ENCODE results near the gene WDR90.

Gene WDR90

DNA sequence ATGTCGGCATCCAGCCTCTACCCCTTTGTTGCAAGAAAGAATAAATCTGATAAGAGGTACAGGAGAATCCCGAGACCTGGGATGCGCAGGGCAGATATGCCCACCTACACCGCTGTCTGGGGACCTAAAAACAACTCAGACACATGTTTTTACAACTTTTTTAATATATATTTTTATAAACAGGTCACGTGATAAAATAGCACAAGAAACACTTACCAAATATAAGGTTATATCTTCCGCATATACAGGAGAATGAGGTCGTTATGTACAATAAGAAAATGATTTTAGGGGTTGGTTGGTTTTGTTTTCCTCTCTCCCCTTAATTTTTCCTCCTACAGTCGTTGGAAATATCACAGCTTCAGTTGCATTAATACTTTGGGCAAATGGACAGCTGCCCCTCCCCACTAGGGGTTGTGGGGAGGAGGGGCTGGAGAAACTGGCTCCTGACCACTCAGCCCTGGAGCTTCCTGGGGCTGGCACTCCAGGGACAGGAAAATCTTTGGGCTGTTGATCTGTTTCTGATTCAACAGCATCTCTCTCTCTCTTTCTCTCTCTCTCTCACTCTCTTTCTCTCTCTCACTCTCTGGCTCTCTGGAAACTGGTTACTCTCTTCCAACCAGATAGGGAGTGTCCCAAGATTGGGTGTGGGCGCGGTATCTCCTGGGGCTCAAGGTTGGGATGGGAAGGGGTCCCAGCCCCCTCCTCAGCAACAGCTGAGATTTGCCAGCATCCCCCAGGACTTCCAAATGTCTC lies 43.4 kb downstream of the WDR90 start:
- H3K27me3 Mint-ChIP-seq, result no peaks in the 10 kb centered on the region
- H3K4me3 Mint-ChIP-seq, result peak overlapping the region; percentile 1
- H3K9me3 Mint-ChIP-seq (ENCODE audit: low read depth), result no peaks in the 10 kb centered on the region
- H3K27ac Mint-ChIP-seq, result no peak overlapping the region
- no peaks in the 10 kb centered on the region for H3K36me3 Mint-ChIP-seq
- peaks cover 21% of the 10 kb centered on the region for H3K4me1 Mint-ChIP-seq (ENCODE audit: low read depth)

DNA sequence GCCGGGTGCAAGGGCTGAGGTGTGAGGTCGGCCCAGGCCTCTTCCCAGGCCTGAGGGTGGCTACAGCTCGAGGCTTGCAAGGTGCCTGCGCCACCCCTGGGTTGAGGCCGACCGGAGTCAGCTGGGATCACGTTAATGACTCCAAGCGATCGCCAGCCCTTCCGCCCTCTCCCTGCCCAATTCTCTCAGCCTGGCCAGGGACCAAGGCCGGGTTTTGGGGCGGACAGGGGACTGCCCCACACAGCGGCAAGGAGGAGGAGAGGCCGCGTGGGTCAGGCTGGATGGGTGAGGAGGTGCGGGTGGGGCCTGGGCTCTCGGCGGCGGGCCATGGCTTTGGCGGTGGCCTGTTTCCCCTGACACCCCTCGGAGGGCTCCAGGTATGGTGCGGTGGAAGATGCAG lies 44.2 kb downstream of the WDR90 start:
- Mint-ChIP-seq H3K4me3 (peak overlapping the region; percentile 44), H3K9me3 (ENCODE audit: low read depth) (no peaks in the 10 kb centered on the region), H3K36me3 (no peaks in the 10 kb centered on the region), H3K27me3 (no peaks in the 10 kb centered on the region), H3K27ac (no peak overlapping the region), H3K4me1 (ENCODE audit: low read depth) (peaks cover 18% of the 10 kb centered on the region)

DNA sequence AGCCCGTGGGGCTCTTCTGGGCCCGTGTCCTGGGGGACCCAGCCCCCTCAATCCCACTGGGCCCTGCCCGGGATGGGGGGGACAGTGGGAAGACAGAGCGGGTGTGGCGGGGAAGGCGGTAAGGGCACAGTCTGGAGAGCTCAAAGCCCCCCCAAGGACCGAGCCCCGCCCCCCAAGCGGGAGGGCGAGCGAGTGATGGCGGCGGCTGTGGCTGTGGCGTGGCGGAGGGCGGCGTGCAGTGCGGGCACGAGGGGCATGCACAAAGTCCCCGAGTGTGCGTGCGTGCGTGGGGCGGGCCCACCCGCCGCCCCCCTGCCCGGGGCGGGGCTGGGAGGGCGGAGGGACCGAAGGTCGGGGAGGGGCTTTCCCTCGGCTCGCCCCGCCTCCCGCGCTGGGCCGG lies 44.6 kb downstream of the WDR90 start:
- Mint-ChIP-seq H3K27ac (no peak overlapping the region), H3K9me3 (ENCODE audit: low read depth) (no peaks in the 10 kb centered on the region), H3K36me3 (no peaks in the 10 kb centered on the region), H3K4me3 (peak overlapping the region; percentile 44), H3K27me3 (no peaks in the 10 kb centered on the region), H3K4me1 (ENCODE audit: low read depth) (peaks cover 18% of the 10 kb centered on the region)

DNA sequence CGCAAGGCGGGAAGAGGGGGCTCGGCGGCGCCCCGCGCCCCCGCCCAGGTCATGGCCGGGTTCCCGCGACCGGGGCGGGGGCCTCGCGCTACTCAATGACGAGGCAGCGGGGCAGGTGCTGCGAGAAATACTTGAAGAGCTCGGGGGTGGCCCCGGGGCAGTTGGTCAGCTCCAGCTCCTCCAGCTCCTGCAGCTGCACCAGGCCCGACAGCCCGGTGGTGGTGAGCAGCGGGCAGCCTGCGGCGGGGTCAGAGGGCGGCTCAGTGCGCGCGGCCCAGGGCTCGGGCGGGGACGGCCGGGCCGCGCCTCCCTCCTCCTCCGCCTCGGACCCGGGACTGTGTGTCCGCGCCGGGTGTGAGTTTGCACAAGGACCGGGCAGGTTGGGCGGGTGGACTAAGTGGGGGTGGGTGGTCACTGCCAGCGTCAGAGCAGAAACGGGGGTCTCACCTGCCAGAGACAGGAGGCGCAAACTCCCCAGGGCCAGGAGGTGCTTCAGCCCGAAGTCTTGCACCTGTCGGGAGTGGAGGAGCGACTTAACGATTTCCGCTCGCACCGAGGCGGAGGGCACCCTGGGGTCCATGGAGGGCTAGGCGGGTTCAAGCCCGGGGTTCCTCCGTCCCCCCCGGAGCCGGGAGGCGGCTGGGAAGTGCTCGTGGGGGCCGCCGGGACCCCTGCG lies 45.2 kb downstream of the WDR90 start:
- H3K4me3 Mint-ChIP-seq, result peak overlapping the region; percentile 70
- H3K27ac Mint-ChIP-seq, result no peak overlapping the region
- H3K9me3 Mint-ChIP-seq (ENCODE audit: low read depth), result no peaks in the 10 kb centered on the region
- H3K4me1 Mint-ChIP-seq (ENCODE audit: low read depth), result peaks cover 17% of the 10 kb centered on the region
- H3K27me3 Mint-ChIP-seq, result no peaks in the 10 kb centered on the region
- no peaks in the 10 kb centered on the region for H3K36me3 Mint-ChIP-seq

DNA sequence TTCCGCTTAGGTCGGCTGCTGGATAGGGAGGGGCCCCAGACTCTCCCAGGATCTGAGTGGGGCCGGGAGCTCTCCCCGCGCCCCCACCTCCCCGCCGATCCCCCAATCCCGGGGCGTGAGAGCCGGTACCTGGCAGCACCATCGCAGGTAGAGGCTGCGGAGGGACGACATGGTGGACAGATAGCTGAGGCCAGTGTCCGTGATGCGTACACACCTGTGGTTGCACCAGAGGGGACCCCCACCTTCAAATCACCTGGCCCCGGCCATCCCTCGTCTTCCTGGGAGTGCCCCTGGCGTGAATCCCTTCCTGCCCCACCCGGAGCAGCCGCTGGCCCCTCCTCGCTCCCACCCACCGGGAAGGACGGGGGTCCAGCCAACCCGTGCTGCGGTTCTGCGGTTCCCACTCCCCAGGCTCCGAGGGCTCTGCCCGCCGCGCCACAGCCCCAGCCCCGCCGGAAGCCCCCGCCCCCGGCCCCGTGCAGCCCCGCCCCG lies 45.7 kb downstream of the WDR90 start:
- Mint-ChIP-seq H3K4me3 (no peak overlapping the region), H3K27ac (no peak overlapping the region)

DNA sequence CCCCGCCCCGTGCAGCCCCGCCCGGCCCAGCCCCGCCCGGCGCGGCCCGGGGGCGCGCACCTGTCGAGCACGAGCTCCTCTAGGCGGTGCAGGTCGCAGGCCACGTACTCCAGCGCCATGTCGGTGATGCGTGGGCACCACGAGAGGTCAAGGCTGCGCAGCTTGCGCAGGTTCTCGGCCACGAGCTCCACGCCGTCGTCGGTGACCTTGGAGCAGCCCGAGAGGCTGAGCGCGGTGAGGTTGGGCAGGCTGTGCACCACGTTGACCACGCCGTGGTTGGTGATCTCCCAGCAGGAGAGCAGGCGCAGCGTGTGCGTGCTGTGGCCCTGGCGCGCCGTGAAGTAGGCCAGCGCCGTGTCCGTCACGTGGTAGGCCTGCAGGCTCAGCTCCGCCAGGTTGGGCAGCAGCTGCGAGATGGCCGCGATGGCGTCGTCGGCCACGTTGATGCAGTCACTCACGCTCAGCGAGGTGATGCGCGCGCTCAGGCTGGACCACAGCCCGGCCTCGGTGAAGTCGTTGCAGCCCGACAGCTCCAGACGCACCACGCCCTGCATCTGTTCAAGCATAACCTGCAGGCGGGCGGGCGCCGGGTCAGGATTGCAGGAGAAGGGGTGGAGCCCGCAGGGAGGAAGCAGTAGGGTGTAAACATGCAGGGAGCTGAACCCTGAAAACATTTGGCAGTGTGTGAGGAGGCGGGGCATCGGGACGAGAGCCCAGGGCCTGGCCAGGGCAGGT lies 46.4 kb downstream of the WDR90 start:
- Mint-ChIP-seq H3K27ac (no peak overlapping the region), H3K4me1 (ENCODE audit: low read depth) (peaks cover 16% of the 10 kb centered on the region), H3K36me3 (no peaks in the 10 kb centered on the region), H3K4me3 (peak overlapping the region; percentile 82), H3K9me3 (ENCODE audit: low read depth) (no peaks in the 10 kb centered on the region), H3K27me3 (no peaks in the 10 kb centered on the region)

More for the DNA sequence above, 45.7 kb downstream of the WDR90 start:
- no peaks in the 10 kb centered on the region for H3K36me3 Mint-ChIP-seq
- H3K27me3 Mint-ChIP-seq, result no peaks in the 10 kb centered on the region
- no peaks in the 10 kb centered on the region for H3K9me3 Mint-ChIP-seq (ENCODE audit: low read depth)
- peaks cover 14% of the 10 kb centered on the region for H3K4me1 Mint-ChIP-seq (ENCODE audit: low read depth)

DNA sequence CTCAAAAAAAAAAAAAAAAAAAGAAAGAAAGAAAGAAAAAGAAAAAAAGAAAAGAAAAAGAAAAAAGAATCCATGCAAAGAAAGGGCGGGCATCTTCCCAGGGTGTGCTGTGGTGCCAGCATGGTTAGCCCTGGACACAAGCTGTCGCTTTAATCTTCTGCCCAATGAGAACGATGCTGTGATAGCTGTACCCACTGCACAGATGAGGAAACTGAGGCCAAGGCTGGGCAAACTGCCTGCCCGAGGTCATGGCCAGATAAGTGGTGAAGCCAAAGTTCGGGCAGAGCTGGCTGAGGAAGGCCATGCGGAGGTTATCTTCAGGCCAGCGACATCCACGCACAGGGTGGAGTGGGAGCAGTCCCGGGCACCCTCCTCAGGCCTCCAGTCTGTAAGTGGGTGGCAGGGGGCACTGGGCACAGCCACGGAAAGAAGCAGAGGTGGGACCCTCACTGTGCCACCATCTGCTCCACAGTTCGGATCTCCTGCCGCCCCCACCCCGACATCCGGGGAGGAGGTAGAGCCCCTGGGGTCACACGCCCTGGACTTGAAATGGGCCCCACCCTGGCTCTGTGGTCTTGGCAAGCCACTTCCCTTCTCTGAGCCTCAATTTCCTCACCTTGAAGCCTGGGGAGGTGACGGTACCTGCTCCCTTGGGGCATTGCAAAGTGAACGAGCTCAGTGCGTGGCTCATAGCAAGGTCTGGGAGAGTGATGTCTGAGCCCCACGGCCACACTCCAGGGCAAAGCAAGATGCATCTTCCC lies 49.9 kb downstream of the WDR90 start:
- H3K27ac Mint-ChIP-seq, result no peak overlapping the region
- H3K4me1 Mint-ChIP-seq (ENCODE audit: low read depth), result peaks cover 16% of the 10 kb centered on the region
- H3K27me3 Mint-ChIP-seq, result peaks cover 2% of the 10 kb centered on the region
- H3K36me3 Mint-ChIP-seq, result no peaks in the 10 kb centered on the region
- no peaks in the 10 kb centered on the region for H3K9me3 Mint-ChIP-seq (ENCODE audit: low read depth)
- H3K4me3 Mint-ChIP-seq, result no peak overlapping the region

DNA sequence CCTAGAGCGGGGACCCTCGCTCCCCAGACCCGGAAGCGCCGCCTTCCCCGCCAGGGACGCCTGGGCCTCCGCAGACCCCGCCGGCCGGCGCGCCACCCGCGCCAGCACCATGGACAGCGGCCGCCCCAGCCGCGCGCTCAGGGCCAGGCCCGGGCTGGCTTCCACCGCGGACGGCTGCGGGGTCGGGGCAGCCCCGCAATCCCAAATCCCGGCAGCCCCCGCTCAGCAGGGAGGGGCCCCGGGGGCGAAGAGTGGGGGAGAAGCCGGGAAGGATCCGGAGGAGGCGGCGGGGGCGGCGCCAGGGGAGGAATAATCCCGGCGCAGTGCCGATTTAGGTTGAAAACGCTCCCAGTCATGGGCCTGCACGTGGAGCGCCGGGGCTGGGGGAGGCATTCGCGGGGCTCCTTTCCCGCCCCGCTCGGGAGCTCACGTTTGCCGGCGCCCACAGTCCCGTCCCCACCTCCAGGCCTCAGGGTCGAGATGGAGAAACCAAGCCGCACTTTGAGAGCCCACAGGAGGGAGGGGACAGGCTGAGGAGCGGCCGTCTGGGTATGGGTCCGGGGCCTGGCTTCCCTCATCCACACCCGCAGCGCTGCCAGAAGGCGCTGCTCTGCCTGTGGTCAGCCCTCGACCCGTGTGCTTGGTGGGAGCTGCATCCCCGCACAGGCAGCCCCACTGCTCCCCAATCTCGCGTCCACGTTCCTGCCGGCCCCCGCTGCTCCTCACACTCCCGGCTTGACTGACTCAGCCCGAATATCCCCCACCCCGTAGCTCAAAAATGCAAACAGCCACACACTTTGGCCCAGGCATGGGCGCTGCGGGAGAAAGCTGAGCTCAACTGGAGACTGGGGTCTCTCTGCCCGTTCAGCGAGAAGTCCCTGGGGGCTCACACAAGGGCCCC lies 51.8 kb downstream of the WDR90 start:
- peaks cover 10% of the 10 kb centered on the region for H3K4me1 Mint-ChIP-seq (ENCODE audit: low read depth)
- H3K36me3 Mint-ChIP-seq, result no peaks in the 10 kb centered on the region
- no peak overlapping the region for H3K4me3 Mint-ChIP-seq
- no peaks in the 10 kb centered on the region for H3K9me3 Mint-ChIP-seq (ENCODE audit: low read depth)
- no peak overlapping the region for H3K27ac Mint-ChIP-seq
- H3K27me3 Mint-ChIP-seq, result peaks cover 2% of the 10 kb centered on the region

DNA sequence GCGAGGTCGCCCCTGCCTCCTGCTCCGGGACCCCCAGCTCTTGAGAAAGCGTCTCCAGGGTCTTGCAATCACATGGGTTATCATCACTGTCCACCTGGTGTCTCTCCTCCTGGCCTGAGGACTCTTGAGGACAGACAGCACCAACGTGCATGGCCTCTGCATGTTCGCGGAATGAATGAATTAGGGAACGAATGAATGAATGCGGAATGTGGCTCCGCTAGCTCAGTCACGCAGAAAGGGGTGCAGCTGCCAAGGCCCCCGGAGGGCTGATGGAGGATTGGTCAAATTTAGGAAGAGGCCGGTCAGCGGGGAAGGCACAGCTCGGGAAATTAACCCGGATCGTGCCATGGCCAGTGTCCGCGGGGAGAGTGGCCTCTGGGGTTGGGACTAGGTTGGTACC lies 53.2 kb downstream of the WDR90 start:
- Mint-ChIP-seq H3K27ac (no peak overlapping the region), H3K36me3 (no peaks in the 10 kb centered on the region), H3K4me1 (ENCODE audit: low read depth) (peaks cover 13% of the 10 kb centered on the region), H3K4me3 (no peak overlapping the region), H3K27me3 (peaks cover 2% of the 10 kb centered on the region), H3K9me3 (ENCODE audit: low read depth) (no peaks in the 10 kb centered on the region)

DNA sequence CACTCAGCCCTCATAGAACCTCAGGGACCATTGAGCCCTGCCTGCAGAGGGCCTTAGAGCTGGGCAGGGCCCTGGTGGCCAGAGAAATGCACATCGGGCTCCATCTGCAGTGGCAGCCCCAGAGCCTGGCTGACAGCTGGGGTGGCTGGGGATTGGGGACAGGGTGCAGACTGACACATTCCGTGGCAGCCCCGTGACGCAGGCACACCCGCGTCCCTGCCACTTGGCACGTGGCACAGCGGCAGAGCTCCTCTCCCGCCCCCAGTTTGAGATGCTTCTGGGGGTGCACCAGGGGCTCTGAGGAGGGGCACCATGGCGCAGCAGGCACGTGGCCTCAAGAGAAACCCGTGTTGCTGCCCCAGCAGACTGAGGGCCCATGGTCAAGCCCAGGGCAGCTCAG lies 54.2 kb downstream of the WDR90 start:
- H3K36me3 Mint-ChIP-seq, result no peaks in the 10 kb centered on the region
- no peak overlapping the region for H3K4me3 Mint-ChIP-seq
- peaks cover 13% of the 10 kb centered on the region for H3K4me1 Mint-ChIP-seq (ENCODE audit: low read depth)
- H3K27ac Mint-ChIP-seq, result no peak overlapping the region
- peaks cover 9% of the 10 kb centered on the region for H3K27me3 Mint-ChIP-seq
- H3K9me3 Mint-ChIP-seq (ENCODE audit: low read depth), result no peaks in the 10 kb centered on the region

DNA sequence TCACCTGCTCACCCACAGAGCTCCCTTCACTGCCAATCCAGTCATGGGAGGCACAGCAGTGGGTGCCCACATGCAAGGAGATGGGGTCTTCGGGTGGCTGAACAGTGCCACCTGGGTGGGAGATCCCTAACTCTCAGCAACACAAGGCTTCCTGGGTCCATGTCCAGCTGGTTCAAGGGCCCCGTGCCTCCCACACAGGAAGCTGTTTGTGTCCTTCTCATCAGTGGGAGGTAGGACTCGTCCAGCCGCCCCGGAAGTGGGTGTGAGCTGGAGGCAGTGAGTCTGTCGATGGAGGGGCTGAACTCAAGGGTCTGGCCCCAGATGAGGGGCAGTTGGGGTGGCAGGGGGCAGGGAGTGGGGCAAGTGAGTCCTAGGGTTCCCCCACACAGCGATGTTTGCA lies 54.9 kb downstream of the WDR90 start:
- H3K9me3 Mint-ChIP-seq (ENCODE audit: low read depth), result no peaks in the 10 kb centered on the region
- H3K4me1 Mint-ChIP-seq (ENCODE audit: low read depth), result peaks cover 11% of the 10 kb centered on the region
- H3K27ac Mint-ChIP-seq, result no peak overlapping the region
- peaks cover 14% of the 10 kb centered on the region for H3K27me3 Mint-ChIP-seq
- H3K36me3 Mint-ChIP-seq, result no peaks in the 10 kb centered on the region
- no peak overlapping the region for H3K4me3 Mint-ChIP-seq

DNA sequence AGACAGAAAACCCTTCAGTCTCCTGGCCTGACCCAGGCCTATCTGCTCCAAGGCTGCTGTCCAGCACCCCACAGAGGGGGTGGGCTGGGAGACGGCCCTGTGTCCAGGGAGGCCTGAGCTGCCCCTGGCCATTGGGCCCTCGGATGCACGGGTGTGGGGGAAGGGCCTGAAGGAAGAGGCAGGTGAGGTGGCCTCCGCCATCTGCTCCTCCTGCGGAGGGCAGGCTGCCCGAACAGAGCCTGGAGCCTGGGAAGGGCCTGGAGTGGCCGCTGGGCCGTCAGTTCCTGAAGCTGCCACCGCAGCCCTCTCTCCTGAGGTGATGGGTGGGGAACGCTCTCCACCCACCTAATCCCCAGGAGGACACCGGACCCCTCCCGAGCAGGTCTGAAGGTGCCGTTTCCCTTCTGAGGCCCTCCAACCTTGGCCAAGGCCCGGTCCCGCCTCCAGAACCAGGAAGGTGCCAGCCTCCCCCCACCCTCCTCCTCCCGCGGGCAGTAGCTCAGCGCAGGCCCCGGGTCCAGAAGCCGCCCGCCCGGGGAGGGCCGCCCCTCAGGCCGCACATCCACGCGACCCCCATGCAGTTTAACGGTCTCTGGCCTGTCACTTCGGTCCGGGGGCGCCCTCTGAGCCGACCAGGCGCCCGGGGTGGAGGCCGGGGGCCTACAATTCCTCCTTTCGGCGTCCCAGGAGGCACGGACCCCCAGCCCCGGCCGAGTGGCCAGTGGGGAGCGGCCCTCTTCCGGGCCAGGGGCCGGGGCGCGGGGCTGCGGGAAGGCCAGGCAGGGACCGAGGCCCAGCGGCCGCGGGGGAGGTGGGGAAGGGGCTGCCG lies 55.6 kb downstream of the WDR90 start:
- Mint-ChIP-seq H3K27me3 (peaks cover 14% of the 10 kb centered on the region), H3K27ac (no peak overlapping the region), H3K4me3 (no peak overlapping the region), H3K36me3 (no peaks in the 10 kb centered on the region), H3K9me3 (ENCODE audit: low read depth) (no peaks in the 10 kb centered on the region), H3K4me1 (ENCODE audit: low read depth) (peaks cover 10% of the 10 kb centered on the region)

DNA sequence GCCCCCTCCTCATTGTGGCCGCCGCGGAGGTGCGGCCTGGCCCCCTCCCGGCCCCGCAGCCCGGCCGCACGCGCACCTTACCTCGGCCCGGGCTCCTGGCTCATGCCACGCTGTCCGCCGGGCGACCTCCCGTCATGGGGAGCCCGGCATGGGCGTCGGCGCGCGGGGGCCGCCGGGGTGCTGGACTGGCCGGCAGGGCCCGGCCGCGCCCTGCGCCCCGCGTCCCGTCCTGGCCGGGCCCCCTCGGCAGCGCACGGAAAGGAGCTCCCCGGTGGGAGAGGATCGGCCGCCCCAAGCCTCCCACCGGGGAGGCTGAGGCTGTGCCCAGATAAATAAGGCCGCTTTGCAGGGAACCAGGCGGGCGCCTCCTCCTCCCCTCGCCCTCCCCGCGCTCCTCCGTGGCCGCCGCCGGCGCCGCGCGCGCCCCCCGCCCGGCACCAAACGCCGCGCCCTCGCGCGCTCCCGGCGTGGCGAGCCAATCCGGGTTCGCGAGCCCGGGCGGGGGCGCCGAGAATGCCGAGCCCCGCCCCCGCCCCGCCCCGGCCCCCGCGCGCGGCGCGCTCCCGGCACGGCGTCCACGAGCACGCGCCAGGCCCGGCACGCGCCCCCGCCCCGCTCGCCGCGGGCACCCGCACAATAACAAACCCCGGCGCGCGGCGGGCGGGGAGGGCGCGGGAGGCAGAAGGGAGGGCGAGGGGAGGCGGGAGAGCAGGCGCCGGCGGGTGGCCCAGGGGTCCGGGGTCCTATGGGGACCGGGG lies 56.4 kb downstream of the WDR90 start, which contains the start of gene FBXL16:
TSS of gene FBXL16 (minus strand) at position 371 of the 758 bp plus-strand sequence. CDS start 8,396 bp downstream, outside the sequence.
- no peaks in the 10 kb centered on the region for H3K9me3 Mint-ChIP-seq (ENCODE audit: low read depth)
- no peaks in the 10 kb centered on the region for H3K36me3 Mint-ChIP-seq
- peak within 1 kb of the TSS; percentile 30 for H3K4me3 Mint-ChIP-seq
- H3K4me1 Mint-ChIP-seq (ENCODE audit: low read depth), result peaks cover 8% of the 10 kb centered on the region
- no peak within 1 kb of the TSS for H3K27ac Mint-ChIP-seq
- H3K27me3 Mint-ChIP-seq, result peaks cover 14% of the 10 kb centered on the region

Data from activated naive CD8-positive, alpha-beta T cell (primary cell).